Mesenchymal stem cell (in vitro differentiated cells and primary cell): Measurements from ENCODE around the gene RFFL.

Experiments used
- DNase-seq: peaks from one replicate; pipeline ENCODE4 v3.0.0-alpha.2; 2013
- H2AFZ ChIP-seq: one replicate; pipeline ENCODE4 v1.6.1; 2013; ENCODE audit warnings: low read depth, mild to moderate bottlenecking, control low read depth, inconsistent platforms, low read length, moderate library complexity
- H2AK5ac ChIP-seq: 2 replicates; pipeline ENCODE4 v1.6.1; 2013; ENCODE audit warnings: low read length, moderate library complexity, mild to moderate bottlenecking, inconsistent platforms; ENCODE audit not compliant: severe bottlenecking
- H2BK120ac ChIP-seq: one replicate; pipeline ENCODE4 v1.6.1; 2013; ENCODE audit warnings: low read depth, mild to moderate bottlenecking, inconsistent platforms, low read length, moderate library complexity
- H2BK12ac ChIP-seq, 2 experiments: one replicate each; pipeline ENCODE4 v1.6.1; 2013; ENCODE audit warnings: inconsistent platforms in 2 of 2, low read length in 2 of 2, mild to moderate bottlenecking in 2 of 2, moderate library complexity in 2 of 2, control low read depth in 1 of 2
- H2BK15ac ChIP-seq: one replicate; pipeline ENCODE4 v1.6.1; 2013; ENCODE audit warnings: mild to moderate bottlenecking, low read depth, inconsistent platforms; ENCODE audit not compliant: poor library complexity, severe bottlenecking
- H2BK5ac ChIP-seq: 2 replicates; pipeline ENCODE4 v1.6.1; 2013; ENCODE audit warnings: low read depth, mild to moderate bottlenecking, low read length, control low read depth, inconsistent platforms; ENCODE audit not compliant: poor library complexity, severe bottlenecking
- H3K14ac ChIP-seq, 2 experiments: one replicate each; pipeline ENCODE4 v1.6.1; 2013; ENCODE audit warnings: inconsistent platforms in 2 of 2, low read length in 2 of 2, control low read depth in 1 of 2, mild to moderate bottlenecking in 1 of 2, moderate library complexity in 1 of 2
- H3K18ac ChIP-seq, 2 experiments: one replicate each; pipeline ENCODE4 v1.6.1; 2013; ENCODE audit warnings: inconsistent platforms in 2 of 2, low read length in 2 of 2, control low read depth in 1 of 2, low read depth in 1 of 2, mild to moderate bottlenecking in 1 of 2
- H3K23ac ChIP-seq, 2 experiments: one replicate each; pipeline ENCODE4 v1.6.1; 2013; ENCODE audit warnings: inconsistent platforms in 2 of 2, low read length in 2 of 2, mild to moderate bottlenecking in 2 of 2, moderate library complexity in 2 of 2, control low read depth in 1 of 2
- H3K27ac ChIP-seq: 2 replicates; pipeline ENCODE4 v1.5.1; 2013; ENCODE audit warnings: mild to moderate bottlenecking, moderate library complexity, low read length, control low read depth, inconsistent platforms; ENCODE audit not compliant: poor library complexity, severe bottlenecking
- H3K27me3 ChIP-seq, 2 experiments: 2 replicates each; pipeline versions ENCODE4 v1.6.1 to v1.7.0; 2013; ENCODE audit warnings: low read length in 2 of 2, mild to moderate bottlenecking in 2 of 2, moderate library complexity in 2 of 2, control low read depth in 1 of 2, inconsistent platforms in 1 of 2; ENCODE audit not compliant: control insufficient read depth in 1 of 2, insufficient read depth in 1 of 2
- H3K36me3 ChIP-seq, 2 experiments: 2 replicates each; pipeline versions ENCODE4 v1.6.1 to v1.7.0; 2013; ENCODE audit warnings: low read length in 2 of 2, control low read depth in 1 of 2, inconsistent platforms in 1 of 2, low read depth in 1 of 2, mild to moderate bottlenecking in 1 of 2; ENCODE audit not compliant: insufficient read depth in 2 of 2, control insufficient read depth in 1 of 2
- H3K4ac ChIP-seq, 2 experiments: one replicate each; pipeline ENCODE4 v1.6.1; 2013; ENCODE audit warnings: inconsistent platforms in 2 of 2, low read length in 2 of 2, mild to moderate bottlenecking in 2 of 2, moderate library complexity in 2 of 2, control low read depth in 1 of 2, low read depth in 1 of 2
- H3K4me1 ChIP-seq: 2 replicates; pipeline ENCODE4 v1.6.1; 2013; ENCODE audit warnings: low read depth, low read length, control low read depth; ENCODE audit not compliant: control insufficient read depth, insufficient read depth
- H3K4me2 ChIP-seq: 2 replicates; pipeline ENCODE4 v1.6.1; 2013; ENCODE audit warnings: low read length, mild to moderate bottlenecking, inconsistent platforms; ENCODE audit not compliant: poor library complexity, severe bottlenecking
- H3K4me3 ChIP-seq, 2 experiments: 2 replicates each; pipeline versions ENCODE4 v1.5.1 to v1.7.0; 2013; ENCODE audit warnings: low read length in 2 of 2, mild to moderate bottlenecking in 2 of 2, control low read depth in 1 of 2, low read depth in 1 of 2; ENCODE audit not compliant: insufficient read depth in 1 of 2
- H3K79me1 ChIP-seq: replicated peaks from 2 replicates; pipeline ENCODE4 v1.6.1; 2013; ENCODE audit warnings: mild to moderate bottlenecking, control low read depth, low read length, inconsistent platforms; ENCODE audit not compliant: poor library complexity, severe bottlenecking
- H3K9ac ChIP-seq: 2 replicates; pipeline ENCODE4 v1.7.0; 2013; ENCODE audit warnings: mild to moderate bottlenecking, low read length, moderate library complexity
- H3K9me3 ChIP-seq: 2 replicates; pipeline ENCODE4 v1.7.0; 2013; ENCODE audit warnings: mild to moderate bottlenecking, low read length; ENCODE audit not compliant: control insufficient read depth
- H4K8ac ChIP-seq: one replicate; pipeline ENCODE4 v1.6.1; 2013; ENCODE audit warnings: inconsistent platforms, mild to moderate bottlenecking, low read length, moderate library complexity
- H4K91ac ChIP-seq: one replicate; pipeline ENCODE4 v1.6.1; 2013; ENCODE audit warnings: mild to moderate bottlenecking, low read length, inconsistent platforms
- WGBS: methylation state at CpG from one replicate; pipeline ENCODE4 v1.1.7; 2013; ENCODE audit warnings: mixed read lengths; 5-methylcytosine and 5-hydroxymethylcytosine counted together

Gene RFFL

DNA sequence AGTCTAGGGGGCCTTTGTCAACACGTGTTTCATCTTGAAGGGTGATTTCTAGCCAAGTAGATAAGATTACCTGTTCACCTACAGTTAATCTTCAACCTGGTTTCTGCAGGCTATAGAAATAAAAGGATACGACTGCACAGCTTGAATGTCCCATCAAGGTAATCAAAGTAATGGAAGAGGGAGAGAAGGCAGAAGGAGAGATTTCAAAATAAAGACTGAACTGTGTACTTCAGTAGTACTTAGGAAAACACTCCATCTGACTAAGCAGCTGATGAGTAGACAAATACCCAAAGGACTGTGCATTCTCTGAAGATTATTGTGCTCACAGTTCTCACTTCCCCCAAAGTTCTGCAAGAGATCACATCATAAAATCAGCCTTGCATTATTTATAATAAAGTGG lies 5.8 kb upstream of the RFFL start:
- Histone ChIP-seq H3K9me3 (no peaks in the 10 kb centered on the region), H3K9ac (peak overlapping the region; percentile 31), H4K8ac (no peak overlapping the region), H2AFZ (no peak overlapping the region), H3K4me1 (peaks cover 16% of the 10 kb centered on the region), H3K27ac (peak overlapping the region; percentile 59), H3K36me3 (peaks cover 0 to 4% of the 10 kb centered on the region in 2 experiments), H3K4me3 (peak overlapping the region in 1 of 2 experiments; percentile 40), H3K14ac (no peak overlapping the region), H2AK5ac (peak overlapping the region; percentile 86), H3K4ac (no peak overlapping the region), H3K18ac (peak overlapping the region in 1 of 2 experiments; percentile 57), H3K27me3 (no peaks in the 10 kb centered on the region), H3K23ac (no peak overlapping the region), H2BK5ac (no peak overlapping the region), H2BK15ac (no peak overlapping the region), H2BK12ac (no peak overlapping the region), H3K79me1 (no peaks in the 10 kb centered on the region), H3K4me2 (no peak overlapping the region), H4K91ac (no peak overlapping the region), H2BK120ac (no peak overlapping the region)
- WGBS = 86% methylated on average over 2 of the region's 2 CpGs
- peak; percentile 36 for DNase-seq

- H3K27me3 ChIP-seq = no peaks in the 10 kb centered on the region
- H3K18ac ChIP-seq = no peak overlapping the region
- no peak overlapping the region for H3K14ac ChIP-seq
- no peak overlapping the region for H2BK5ac ChIP-seq
- no peaks in the 10 kb centered on the region for H3K9me3 ChIP-seq
- peak overlapping the region; percentile 34 for H2BK120ac ChIP-seq
- DNase-seq = no peak
- H2BK15ac ChIP-seq = no peak overlapping the region
- H3K4me2 ChIP-seq = no peak overlapping the region
- H4K8ac ChIP-seq = peak overlapping the region; percentile 54
- H3K4ac ChIP-seq = no peak overlapping the region
- H4K91ac ChIP-seq = peak overlapping the region; percentile 27
- no peak overlapping the region for H3K9ac ChIP-seq
- 100% methylated on average over 2 of the region's 2 CpGs for WGBS
- H2AFZ ChIP-seq = no peak overlapping the region
- H2BK12ac ChIP-seq = no peak overlapping the region
- H3K79me1 ChIP-seq = no peaks in the 10 kb centered on the region
- H3K4me3 ChIP-seq = no peak overlapping the region
- H3K27ac ChIP-seq = peak overlapping the region; percentile 59
- peak overlapping the region; percentile 79 for H2AK5ac ChIP-seq
- H3K36me3 ChIP-seq = peaks cover 0 to 4% of the 10 kb centered on the region in 2 experiments
- peaks cover 16% of the 10 kb centered on the region for H3K4me1 ChIP-seq
- no peak overlapping the region for H3K23ac ChIP-seq
These were observed 4.7 kb upstream of the RFFL start for GRCh38 chr17:35068249-35068648.

DNA sequence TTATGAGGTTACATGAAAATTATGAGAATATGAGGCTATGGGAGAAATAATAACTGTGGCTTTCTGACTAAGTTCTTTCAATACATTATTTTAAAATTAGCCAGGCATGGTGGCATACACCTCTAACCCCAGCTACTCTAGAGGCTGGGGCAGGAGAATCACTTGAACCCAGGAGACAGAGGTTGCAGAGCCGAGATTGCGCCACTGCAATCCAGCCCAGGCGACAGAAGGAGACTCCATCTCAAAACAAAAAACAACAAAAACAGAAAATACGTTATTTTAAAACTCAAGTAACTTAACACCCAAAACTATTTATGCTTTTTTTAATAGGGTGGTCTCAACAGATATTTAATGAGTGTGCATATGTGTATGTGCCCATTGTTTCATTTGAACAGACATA lies 2.4 kb upstream of the RFFL start:
- Histone ChIP-seq H2AK5ac (peak overlapping the region; percentile 90), H3K36me3 (peaks cover 0 to 6% of the 10 kb centered on the region in 2 experiments), H3K14ac (no peak overlapping the region), H2BK120ac (no peak overlapping the region), H3K4ac (no peak overlapping the region), H3K4me3 (no peak overlapping the region), H3K23ac (no peak overlapping the region), H2BK12ac (no peak overlapping the region), H4K8ac (no peak overlapping the region), H3K9ac (no peak overlapping the region), H2BK5ac (no peak overlapping the region), H3K27ac (peak overlapping the region; percentile 35), H3K79me1 (peaks cover 5% of the 10 kb centered on the region), H3K4me2 (no peak overlapping the region), H3K4me1 (peaks cover 15% of the 10 kb centered on the region), H2BK15ac (no peak overlapping the region), H3K18ac (no peak overlapping the region), H3K27me3 (no peaks in the 10 kb centered on the region), H2AFZ (no peak overlapping the region), H3K9me3 (no peaks in the 10 kb centered on the region), H4K91ac (no peak overlapping the region)
- 100% methylated on average over 3 of the region's 4 CpGs for WGBS
- no peak for DNase-seq

GRCh38 chr17:35064516-35065215 lies 1.2 kb upstream of the RFFL start:
- no peak overlapping the region for H3K4ac ChIP-seq
- no peak overlapping the region for H2BK5ac ChIP-seq
- H3K4me1 ChIP-seq = peaks cover 10% of the 10 kb centered on the region
- no peaks in the 10 kb centered on the region for H3K27me3 ChIP-seq
- H2BK12ac ChIP-seq = no peak overlapping the region
- H3K4me2 ChIP-seq = no peak overlapping the region
- peak overlapping the region; percentile 88 for H2AK5ac ChIP-seq
- no peaks in the 10 kb centered on the region for H3K9me3 ChIP-seq
- H4K91ac ChIP-seq = no peak overlapping the region
- H3K14ac ChIP-seq = no peak overlapping the region
- H3K36me3 ChIP-seq = peaks cover 3 to 6% of the 10 kb centered on the region in 2 experiments
- peak overlapping the region; percentile 99 for H3K27ac ChIP-seq
- peak overlapping the region in 1 of 2 experiments; percentile 45 for H3K4me3 ChIP-seq
- H2BK120ac ChIP-seq = no peak overlapping the region
- H3K79me1 ChIP-seq = peaks cover 9% of the 10 kb centered on the region
- no peak for DNase-seq
- WGBS = 100% methylated on average over 1 of the region's 3 CpGs
- H3K18ac ChIP-seq = peak overlapping the region; percentile 58 to 93
- no peak overlapping the region for H2AFZ ChIP-seq
- no peak overlapping the region for H3K23ac ChIP-seq
- peak overlapping the region; percentile 87 for H3K9ac ChIP-seq
- no peak overlapping the region for H4K8ac ChIP-seq
- H2BK15ac ChIP-seq = no peak overlapping the region
